RWPE1 (cell line): ENCODE measurements around the gene ARSA.
"Not testable (repeated sequence)": the region's sequence is repeated elsewhere in the genome, so short reads cannot be mapped to it uniquely, and the experiment has no call there.

Experiments used
- CTCF ChIA-PET: fragments of 350-600 bp; sonication (Branson Sonifier 250); formaldehyde crosslinking; extraction: SDS; loops from one replicate; lab custom pipeline; 2021; lab: Yijun Ruan, JAX
- POLR2A ChIA-PET: fragments of 400-600 bp; formaldehyde crosslinking; extraction: SDS; loops from one replicate; lab custom pipeline; 2020; ENCODE audit warnings: antibody characterized with exemption; ENCODE audit not compliant: low non-redundant PET; lab: Yijun Ruan, JAX
- DNase-seq: peaks from one replicate; pipeline ENCODE4 v3.0.0; 2012; ENCODE audit warnings: low spot score
- H3K27ac ChIP-seq: fragments of 450-650 bp; 2 replicates; pipeline ENCODE4 v1.5.1; 2017
- TF ChIP-seq, protein P1 (sequence below): fragments of 450-650 bp; conservative IDR thresholded peaks from 2 replicates; pipeline ENCODE4 v1.5.1; 2017; ENCODE audit warnings: low read depth, mild to moderate bottlenecking

ARSA gene

DNA sequence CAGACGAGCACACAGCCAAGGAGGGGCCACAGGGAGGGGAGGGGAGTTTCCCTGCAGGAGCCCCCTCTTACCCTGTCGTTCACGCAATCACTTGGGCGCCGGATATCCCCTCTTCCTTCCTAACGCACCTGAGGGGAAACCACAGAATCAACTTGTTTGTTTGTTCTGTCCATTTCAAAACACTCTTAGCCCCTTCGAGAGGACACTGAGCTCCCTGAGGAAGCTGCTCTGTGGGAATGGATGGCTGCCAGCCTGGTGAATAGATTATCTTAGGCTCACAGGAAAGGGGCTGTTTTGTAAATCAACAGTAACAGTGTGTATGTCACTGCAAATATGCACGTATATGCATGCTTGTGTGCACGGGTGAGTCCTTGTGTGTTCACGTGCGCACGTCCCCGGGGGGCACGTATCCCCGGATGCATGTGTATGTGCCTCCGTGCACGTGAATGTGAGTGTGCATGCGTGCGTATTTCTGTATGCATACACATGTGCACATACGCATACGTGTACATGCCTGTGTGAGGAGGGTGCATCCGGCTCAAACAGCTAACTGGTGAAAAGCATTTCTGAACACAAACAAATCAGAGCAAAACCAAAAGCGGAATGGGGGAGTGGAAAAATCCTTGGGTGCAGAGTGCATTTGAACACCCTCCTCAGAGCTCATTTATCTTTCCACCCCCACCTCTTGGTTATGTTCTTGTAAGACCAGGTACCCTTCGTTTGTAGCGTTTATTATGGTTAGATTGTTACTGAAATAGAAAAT is 7.2 kb downstream of the ARSA start:
- DNase-seq = peak; percentile 68
- CTCF ChIA-PET = interaction anchor here (0.5 to 1.1 kb wide), 6 partner anchors 68 to 249 kb away, joined by 3 to 4 read pairs (median 3); partner anchors contain the start of gene SCO2
- POLR2A ChIA-PET = no interaction called here
- TF ChIP-seq, protein P1, sequence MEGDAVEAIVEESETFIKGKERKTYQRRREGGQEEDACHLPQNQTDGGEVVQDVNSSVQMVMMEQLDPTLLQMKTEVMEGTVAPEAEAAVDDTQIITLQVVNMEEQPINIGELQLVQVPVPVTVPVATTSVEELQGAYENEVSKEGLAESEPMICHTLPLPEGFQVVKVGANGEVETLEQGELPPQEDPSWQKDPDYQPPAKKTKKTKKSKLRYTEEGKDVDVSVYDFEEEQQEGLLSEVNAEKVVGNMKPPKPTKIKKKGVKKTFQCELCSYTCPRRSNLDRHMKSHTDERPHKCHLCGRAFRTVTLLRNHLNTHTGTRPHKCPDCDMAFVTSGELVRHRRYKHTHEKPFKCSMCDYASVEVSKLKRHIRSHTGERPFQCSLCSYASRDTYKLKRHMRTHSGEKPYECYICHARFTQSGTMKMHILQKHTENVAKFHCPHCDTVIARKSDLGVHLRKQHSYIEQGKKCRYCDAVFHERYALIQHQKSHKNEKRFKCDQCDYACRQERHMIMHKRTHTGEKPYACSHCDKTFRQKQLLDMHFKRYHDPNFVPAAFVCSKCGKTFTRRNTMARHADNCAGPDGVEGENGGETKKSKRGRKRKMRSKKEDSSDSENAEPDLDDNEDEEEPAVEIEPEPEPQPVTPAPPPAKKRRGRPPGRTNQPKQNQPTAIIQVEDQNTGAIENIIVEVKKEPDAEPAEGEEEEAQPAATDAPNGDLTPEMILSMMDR = peak; percentile 90
- no peak overlapping the region for H3K27ac ChIP-seq

DNA sequence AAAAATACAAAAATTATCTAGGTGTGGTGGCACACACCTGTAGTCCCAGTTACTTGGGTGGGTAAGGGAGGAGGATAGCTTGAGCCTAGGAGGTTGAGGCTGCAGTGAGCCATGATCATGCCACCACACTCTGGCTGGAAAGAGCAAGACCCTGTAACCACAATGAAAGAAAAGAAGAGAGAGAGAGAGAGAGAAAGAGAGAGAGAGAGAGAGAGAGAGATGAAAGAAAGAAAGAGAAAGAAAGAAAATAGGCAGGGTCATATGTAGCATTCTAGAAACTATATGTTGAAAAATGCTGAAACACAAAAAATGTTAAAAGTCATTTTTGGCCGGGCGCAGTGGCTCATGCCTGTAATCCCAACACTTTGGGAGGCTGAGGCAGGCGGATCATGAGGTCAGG is 13.7 kb downstream of the ARSA start:
- DNase-seq, POLR2A ChIA-PET, H3K27ac ChIP-seq, CTCF ChIA-PET: not testable (repeated sequence)

DNA sequence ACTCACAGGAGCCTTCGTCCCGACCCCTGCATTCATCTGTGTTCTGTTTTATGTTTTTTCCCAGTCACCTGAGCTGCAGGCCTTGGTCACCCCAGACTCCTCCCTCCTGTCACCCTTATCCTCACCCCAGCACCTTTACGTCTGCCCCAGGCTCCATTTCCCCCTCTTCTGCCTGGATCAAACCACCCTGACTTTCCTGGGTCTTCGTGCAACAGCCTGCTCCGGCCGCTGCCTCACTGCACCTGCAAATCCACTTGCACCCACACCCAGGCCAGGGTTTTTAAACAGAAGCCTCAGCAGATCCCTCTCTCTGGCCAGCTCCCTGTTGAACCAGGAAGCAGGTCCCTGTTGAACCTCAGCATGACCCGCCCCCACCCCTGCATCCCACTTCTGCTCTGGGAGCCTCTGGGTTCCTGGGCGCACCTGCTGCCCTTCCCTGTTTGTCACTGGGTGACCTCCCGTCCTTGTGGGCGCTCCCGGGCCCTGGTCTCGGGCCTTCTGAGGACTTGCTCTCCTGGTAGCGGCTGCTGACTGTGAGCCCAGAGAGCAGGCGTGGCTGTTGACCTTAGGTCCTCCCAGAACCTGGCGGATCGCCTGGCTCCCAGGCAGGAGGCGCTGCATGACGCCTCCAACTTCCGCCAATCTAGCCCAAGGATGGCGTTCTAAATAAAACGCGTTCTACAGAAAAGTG is 14.5 kb downstream of the ARSA start:
- no peak for DNase-seq
- POLR2A ChIA-PET = no interaction called here
- TF ChIP-seq, protein P1 = no peak

DNA sequence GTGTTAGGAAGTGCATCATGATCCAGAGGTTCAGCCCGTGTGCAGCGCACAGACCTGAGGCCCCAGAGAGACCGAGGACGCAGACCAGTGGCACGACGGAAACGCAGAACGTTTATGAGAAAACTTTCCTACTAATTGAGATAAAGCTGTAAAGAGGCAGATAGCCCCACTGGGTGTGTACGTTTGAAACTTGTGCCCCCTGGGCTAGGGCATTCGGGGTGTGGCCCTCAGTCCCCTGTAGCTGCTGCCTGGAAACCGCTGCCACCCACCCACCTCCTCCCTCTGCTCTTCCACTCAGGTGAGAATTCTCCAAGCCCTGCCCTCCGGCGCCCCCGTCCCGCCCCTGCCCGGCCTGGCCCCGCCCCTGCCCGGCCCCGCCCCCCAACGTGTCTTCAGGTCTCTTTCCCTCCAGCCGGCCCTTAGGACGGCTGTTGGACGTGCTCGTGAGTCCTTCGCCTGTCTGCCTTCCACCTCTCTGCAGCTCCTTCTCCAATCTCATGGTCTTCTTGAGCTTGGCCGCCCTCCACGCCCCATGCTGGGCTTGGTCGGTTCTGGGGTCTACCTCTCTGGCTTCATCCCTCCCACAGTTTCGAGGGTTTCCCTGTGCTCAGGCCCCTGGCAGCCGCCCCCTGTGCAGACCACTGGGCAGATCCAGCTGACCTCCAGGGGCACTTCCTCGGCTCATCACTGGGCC is 15.3 kb downstream of the ARSA start:
- 0 out of 2 replicates have a peak overlapping the region, but pooled peaks have one; percentile 17 for H3K27ac ChIP-seq
- DNase-seq = peak; percentile 45
- TF ChIP-seq, protein P1 = no peak
- ChIA-PET CTCF (no interaction called here), POLR2A (no interaction called here)

More for the DNA sequence above, 14.5 kb downstream of the ARSA start:
- no peak overlapping the region for H3K27ac ChIP-seq
- CTCF ChIA-PET = no interaction called here

DNA sequence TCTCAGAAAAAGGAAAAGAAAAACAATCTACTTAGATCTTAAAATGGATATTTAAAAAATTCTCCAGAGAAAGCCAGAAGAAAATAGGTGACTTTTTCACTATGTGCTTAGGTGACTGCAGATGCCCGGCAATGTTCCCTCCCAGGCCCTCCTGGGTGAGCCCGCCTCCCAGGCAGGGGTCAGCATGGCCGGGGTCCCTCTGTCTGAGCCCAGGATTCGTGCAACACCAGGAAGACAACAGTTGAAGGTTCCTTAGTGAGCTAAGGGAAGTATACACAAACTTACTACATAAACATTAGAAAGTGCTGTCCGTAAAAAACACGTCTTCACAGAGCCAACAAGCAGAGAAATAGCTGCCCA is 15.8 kb downstream of the ARSA start:
- no peak for DNase-seq
- 0 out of 2 replicates have a peak overlapping the region, but pooled peaks have one; percentile 17 for H3K27ac ChIP-seq
- TF ChIP-seq, protein P1 = no peak
- POLR2A ChIA-PET = no interaction called here
- CTCF ChIA-PET = no interaction called here

DNA sequence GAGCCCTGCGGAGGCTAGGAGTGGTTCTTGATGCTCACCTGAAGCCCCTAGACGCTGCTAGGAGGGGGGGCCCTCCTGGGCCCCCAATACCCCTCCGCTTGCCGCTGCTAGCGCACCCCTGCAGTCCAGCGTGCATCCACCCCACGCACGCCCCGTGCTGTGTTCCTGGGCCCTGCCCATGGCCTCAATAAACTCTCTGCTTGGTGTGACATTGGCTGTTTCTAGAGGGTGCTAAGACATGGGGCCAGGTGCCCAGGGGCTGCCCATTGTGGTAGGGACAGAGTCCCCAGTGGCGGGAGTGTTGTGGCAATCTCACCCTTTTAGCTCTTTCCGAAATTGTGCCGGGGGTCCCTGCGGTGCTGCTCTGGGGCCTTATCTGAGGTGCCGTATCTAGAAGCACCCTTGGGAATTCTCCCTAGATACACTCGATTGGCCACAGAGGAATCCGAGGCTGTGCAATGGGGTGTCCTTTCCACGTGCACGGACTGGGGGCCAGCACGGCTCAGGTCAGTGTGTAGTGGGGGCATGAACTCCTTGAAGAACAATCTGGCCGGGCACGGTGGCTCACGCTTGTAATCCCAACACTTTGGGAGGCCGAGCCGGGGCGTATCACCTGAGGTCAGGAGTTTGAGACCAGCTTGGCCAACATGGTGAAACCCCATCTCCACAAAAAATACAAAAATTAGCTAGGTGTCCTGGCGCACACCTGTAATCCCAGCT is 16.5 kb downstream of the ARSA start:
- 0 out of 2 replicates have a peak overlapping the region, but pooled peaks have one; percentile 17 for H3K27ac ChIP-seq
- no peak for DNase-seq
- TF ChIP-seq, protein P1 = no peak
- ChIA-PET CTCF (no interaction called here), POLR2A (no interaction called here)
